HuH-7 (cell line): Measurements from ENCODE around the gene PPP4C.
A peak's percentile ranks its signal among the peaks of the same experiment; 100 is the strongest.
"Not testable (repeated sequence)": the region's sequence is repeated elsewhere in the genome, so short reads cannot be mapped to it uniquely, and the experiment has no call there.

ENCODE experiments used
- DNase-seq: peaks from one replicate; pipeline ENCODE4 v3.0.0; 2011; ENCODE audit warnings: low spot score

PPP4C gene

GRCh38 chr16:30096862-30097563 is 21.2 kb downstream of the PPP4C start:
- no peak for DNase-seq

DNA sequence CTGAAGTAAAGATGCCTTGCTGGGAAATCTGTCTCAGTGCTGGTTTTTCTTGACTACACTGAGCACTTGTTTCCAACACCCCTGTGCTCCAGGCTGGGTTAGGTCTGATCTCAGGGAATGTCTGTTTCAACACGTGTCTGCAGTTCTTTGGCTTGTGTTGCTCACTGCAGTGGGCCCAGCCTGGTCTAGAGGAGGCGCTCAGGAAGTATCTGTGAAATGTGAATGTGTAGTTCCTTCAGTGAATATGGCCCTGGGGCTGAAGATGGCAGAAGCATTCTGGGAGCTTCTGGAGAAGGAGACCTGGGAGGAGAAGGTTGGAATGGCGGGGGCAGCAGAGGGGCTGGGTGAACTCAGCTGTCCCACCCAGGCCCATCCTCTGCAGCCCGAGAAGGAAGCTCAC is 28.3 kb downstream of the PPP4C start:
- DNase-seq = no peak

- no peak for DNase-seq
Measured at GRCh38 chr16:30104492-30104891, 28.7 kb downstream of the PPP4C start.

DNA sequence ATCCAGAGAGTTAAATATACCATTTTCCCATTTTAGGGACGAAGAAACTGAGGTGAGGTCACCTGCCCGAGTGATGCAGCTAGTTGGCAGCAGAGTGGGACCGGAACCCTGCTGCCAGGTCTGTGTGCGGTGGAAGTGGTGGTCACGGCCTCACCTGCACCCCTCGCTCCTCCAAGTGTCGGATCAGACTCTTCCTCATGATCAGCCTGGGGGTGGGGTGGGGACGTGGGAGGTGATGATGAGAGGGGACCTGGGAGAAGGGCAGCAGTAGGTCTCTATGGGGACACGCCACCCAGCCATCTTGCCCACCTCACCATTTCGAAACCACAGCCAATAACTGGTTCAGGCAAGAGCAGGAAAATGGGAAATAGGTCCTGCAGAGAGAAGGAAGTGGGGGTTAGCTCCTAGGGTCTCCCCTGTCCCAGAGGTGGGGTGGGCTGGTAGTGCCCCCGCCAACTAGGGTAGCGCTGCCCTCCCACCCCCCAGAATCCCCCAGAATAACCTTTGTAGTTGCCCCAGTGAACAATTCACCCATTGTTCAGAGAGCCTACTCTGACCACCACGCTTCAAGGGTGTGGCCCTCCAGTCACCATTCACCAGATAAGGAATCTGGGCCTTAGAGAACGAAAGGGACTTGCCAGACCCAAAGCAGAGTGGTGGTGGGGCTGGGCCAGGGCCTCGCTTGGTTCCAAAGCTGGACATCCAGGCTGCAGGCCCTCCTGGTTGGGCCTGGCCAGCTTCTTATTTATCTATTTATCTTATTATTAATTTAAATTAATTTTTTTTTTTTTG is 32.5 kb downstream of the PPP4C start:
- DNase-seq = no peak

DNA sequence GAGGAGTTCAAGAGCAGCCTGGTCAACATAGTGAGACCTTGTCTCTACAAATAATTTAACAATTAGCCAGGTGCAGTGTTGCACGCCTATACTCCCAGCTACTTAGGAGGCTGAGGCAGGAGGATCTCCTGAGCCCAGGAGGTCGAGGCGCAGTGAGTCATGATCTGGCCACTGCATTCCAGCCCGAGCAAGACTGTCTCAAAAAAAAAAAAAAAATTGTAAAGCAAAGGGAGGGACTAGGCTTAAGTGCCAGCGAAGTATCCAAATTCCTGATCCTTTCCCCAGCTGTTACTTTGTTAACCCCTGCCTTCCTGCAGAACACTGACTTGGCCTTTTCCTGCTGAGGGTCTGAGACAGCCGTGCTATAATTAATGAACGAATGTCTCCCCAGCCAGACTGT is 34.9 kb downstream of the PPP4C start:
- no peak for DNase-seq

GRCh38 chr16:30112197-30113030 is 36.6 kb downstream of the PPP4C start:
- peak; percentile 91 for DNase-seq

- DNase-seq = no peak
Measured at GRCh38 chr16:30113031-30113710, 37.4 kb downstream of the PPP4C start, which contains the start of gene GDPD3. TSS of gene GDPD3 (minus strand) at chr16:30113537. CDS start at chr16:30113478, 59 bp downstream.

GRCh38 chr16:30113711-30114333 is 38.0 kb downstream of the PPP4C start:
- no peak for DNase-seq

GRCh38 chr16:30114411-30114810 is 38.6 kb downstream of the PPP4C start:
- no peak for DNase-seq

- not testable (repeated sequence) for DNase-seq
Measured at GRCh38 chr16:30114833-30115232, 39.0 kb downstream of the PPP4C start.

DNA sequence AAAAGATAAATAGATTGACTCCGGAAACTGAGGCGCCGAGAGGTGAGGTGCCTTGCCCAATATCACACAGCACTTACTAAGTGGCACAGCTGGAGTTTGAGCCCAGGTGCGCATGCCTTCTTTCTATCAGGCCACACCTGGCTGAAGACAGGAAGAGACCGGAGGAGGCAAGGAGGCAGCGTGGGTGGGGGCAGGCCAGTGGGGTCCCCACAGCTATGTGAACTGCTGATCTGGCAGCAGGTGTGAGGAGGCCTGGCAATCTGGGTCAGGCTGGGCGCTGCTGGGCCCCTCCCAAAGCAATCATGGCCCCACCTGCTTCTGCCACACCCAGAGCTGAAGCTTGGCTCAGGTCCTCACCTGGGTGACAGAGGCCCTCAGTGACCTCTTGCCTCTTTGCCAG is 39.4 kb downstream of the PPP4C start:
- no peak for DNase-seq

- no peak for DNase-seq
Measured at GRCh38 chr16:30116291-30117207, 40.8 kb downstream of the PPP4C start.

- DNase-seq = no peak
Measured at GRCh38 chr16:30117768-30118167, 42.0 kb downstream of the PPP4C start.

DNA sequence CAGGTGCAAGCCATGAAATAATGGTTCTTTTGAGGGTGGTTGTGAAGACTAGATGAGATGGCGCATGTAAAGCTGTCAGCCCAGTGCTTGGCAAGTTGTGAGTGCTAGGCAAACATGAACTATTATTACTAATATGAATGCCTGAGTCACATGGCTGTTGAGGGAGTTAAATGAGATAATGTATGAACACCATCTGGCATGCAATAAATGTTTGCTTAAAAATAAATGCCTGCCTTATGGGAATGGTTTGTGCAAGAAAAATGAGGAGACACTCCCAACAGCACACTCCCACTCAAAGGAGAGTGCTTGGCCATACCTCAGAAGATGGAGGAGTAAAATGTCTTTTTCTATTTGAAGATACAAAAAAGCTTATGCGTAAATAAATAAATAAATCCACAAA is 43.6 kb downstream of the PPP4C start:
- no peak for DNase-seq

DNA sequence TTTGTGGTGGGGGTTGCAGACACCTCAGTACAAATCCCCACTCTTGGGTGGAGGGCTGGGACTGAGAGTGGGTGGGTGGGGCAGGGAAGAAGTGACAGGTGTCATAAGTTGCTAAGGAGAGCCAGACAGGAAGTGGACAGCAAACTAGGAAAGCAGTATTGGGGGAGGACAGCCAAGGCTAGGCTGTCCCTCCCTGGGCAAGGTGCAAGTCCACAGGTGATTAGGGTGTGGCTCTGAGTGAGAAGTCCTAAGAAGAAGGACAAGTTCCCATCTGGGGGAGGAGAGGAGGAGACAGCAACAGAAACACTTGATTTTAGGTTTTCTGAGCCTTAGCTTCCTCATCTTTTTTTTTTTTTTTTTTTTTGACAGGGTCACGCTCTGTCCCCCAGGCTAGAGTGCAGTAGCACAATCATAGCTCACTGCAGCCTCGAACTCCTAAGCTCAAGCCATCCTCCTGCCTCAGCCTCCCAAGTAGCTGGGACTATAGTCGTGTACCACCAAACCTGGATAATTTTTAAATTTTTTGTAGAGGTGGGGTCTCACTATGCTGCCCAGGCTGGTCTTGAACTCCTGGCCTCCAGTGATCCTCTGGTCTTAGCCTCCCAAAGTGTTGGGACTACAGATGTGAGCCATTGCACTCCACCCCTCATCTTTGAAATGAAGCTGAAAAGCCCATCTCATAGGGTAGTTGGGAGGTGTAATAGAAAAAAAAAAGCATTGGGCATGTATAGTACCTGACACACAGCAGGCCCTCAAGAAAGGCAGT is 44.7 kb downstream of the PPP4C start:
- DNase-seq = no peak

- DNase-seq = no peak
Measured at GRCh38 chr16:30121741-30122571, 46.2 kb downstream of the PPP4C start.

- DNase-seq = no peak
Measured at GRCh38 chr16:30122604-30123160, 46.9 kb downstream of the PPP4C start.

DNA sequence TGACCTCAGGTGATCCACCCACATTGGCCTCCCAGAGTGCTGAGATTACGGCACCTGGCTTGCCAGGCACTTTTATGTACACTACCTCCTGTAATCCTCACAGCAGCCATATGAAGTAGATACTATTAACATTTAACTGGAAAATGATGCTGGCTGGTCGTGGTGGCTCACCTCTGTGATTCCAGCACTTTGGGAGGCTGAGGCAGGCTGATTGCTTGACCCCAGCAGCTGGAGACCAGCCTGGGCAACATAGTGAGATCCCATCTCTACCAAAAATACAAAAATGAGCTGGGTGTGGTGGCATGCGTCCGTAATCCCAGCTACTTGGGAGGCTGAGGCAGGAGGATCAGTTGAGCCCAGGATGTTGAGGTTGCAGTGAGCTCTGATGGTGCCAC is 49.2 kb downstream of the PPP4C start:
- no peak for DNase-seq
